Hepatocyte (in vitro differentiated cells): Measurements from ENCODE around the gene SAMD11.

Experiments
- EZH2phosphoT487 ChIP-seq: fragments of 200-600 bp; sonication (generic); IDR thresholded peaks from one replicate; pipeline ENCODE4 v1.6.1; 2018; ENCODE audit warnings: antibody characterized with exemption, mild to moderate bottlenecking, low read depth, moderate library complexity; ENCODE audit not compliant: unreplicated experiment, severe bottlenecking
- TF ChIP-seq, protein P1 (sequence below): fragments of 200-600 bp; sonication (generic); IDR thresholded peaks from 2 replicates; pipeline ENCODE4 v1.5.1; 2016; ENCODE audit warnings: antibody characterized with exemption, mild to moderate bottlenecking; ENCODE audit not compliant: poor library complexity

DNA sequence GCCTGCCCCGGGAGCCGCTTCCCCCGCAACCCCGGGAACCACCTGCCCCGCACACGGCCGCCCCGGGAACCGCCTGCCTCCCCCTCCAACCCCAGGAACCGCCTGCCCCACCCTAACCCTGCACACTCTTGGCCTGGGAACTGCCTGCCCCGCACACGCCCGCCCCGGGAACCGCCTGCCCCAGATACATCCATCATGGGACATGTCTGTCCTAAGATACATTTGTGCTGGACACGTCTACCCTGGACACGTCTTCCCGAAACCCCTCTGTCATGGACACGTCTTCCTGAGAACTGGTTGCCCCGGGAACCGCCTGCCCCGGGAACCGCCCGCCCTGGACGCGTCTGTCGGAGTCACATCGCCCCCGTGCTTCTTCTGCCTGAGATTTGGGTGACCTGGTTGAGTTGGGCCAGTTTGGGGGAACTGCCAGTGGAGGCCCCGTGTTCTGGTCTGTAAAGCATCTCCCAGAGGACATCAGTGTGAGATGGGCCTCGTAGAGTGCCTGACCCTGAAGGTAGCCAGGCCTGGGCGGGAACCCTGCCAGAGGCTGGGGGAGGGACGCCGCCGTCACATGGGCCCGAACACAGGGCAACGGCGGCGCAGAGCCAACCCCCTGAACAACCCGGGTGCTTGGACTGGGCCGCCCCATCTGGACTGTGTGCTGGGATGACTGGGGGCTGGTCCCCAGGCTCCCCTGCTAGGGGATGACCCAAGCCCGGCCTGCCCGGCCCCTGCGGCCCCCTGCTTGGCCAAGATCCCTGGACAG lies 54.5 kb downstream of the SAMD11 start:
- TF ChIP-seq, protein P1, sequence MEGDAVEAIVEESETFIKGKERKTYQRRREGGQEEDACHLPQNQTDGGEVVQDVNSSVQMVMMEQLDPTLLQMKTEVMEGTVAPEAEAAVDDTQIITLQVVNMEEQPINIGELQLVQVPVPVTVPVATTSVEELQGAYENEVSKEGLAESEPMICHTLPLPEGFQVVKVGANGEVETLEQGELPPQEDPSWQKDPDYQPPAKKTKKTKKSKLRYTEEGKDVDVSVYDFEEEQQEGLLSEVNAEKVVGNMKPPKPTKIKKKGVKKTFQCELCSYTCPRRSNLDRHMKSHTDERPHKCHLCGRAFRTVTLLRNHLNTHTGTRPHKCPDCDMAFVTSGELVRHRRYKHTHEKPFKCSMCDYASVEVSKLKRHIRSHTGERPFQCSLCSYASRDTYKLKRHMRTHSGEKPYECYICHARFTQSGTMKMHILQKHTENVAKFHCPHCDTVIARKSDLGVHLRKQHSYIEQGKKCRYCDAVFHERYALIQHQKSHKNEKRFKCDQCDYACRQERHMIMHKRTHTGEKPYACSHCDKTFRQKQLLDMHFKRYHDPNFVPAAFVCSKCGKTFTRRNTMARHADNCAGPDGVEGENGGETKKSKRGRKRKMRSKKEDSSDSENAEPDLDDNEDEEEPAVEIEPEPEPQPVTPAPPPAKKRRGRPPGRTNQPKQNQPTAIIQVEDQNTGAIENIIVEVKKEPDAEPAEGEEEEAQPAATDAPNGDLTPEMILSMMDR, result no peak
- TF ChIP-seq EZH2phosphoT487, result no peak
